Fibroblast of lung (primary cell): ENCODE measurements around the gene DPPA4. TPM values are rescaled to one million over a fixed set of nuclear protein-coding genes. Genes with fewer than 3 reads are reported as not detected.

ENCODE experiments used
- DNase-seq, 2 donors: peaks; one replicate each; pipeline versions ENCODE4 v3.0.0 to v3.0.0-alpha.2; 2010; ENCODE audit warnings: low read depth in 2 of 2
- H2AFZ ChIP-seq: 2 replicates; pipeline ENCODE4 v1.5.1; 2012; ENCODE audit warnings: low read length, control low read depth, inconsistent platforms
- H3K27ac ChIP-seq: 2 replicates; pipeline ENCODE4 v1.5.1; 2011; ENCODE audit warnings: low read length, control low read depth; ENCODE audit not compliant: insufficient read depth
- H3K27me3 ChIP-seq: 2 replicates; pipeline ENCODE4 v1.5.1; 2011; ENCODE audit warnings: mild to moderate bottlenecking, low read length; ENCODE audit not compliant: control insufficient read depth, insufficient read depth
- H3K36me3 ChIP-seq: 2 replicates; pipeline ENCODE4 v1.5.1; 2011; ENCODE audit warnings: low read length; ENCODE audit not compliant: control insufficient read depth, insufficient read depth
- H3K4me1 ChIP-seq: 2 replicates; pipeline ENCODE4 v1.5.1; 2011; ENCODE audit warnings: low read length; ENCODE audit not compliant: control insufficient read depth, insufficient read depth; ENCODE audit errors: extremely low read depth
- H3K4me2 ChIP-seq: 2 replicates; pipeline ENCODE4 v1.5.1; 2011; ENCODE audit warnings: low read length, control low read depth; ENCODE audit not compliant: insufficient read depth; ENCODE audit errors: extremely low read depth
- H3K4me3 ChIP-seq, 4 experiments: fragments of 200-600 bp in 1 of 4; sonication (generic) in 1 of 4; replicated peaks in 1 of 4; 2 replicates each; pipeline ENCODE4 v1.5.1; 2011 to 2016; ENCODE audit warnings: low read length in 4 of 4, low read depth in 3 of 4, mild to moderate bottlenecking in 3 of 4, control low read depth in 2 of 4, inconsistent platforms in 1 of 4, mixed read lengths in 1 of 4; ENCODE audit not compliant: insufficient read depth in 1 of 4; ENCODE audit errors: control extremely low read depth in 1 of 4
- H3K79me2 ChIP-seq: 2 replicates; pipeline ENCODE4 v1.5.1; 2012; ENCODE audit warnings: mild to moderate bottlenecking, low read length, inconsistent platforms; ENCODE audit not compliant: control insufficient read depth, insufficient read depth
- H3K9ac ChIP-seq: 2 replicates; pipeline ENCODE4 v1.5.1; 2011; ENCODE audit warnings: mild to moderate bottlenecking, low read length, control low read depth; ENCODE audit not compliant: insufficient read depth
- H3K9me3 ChIP-seq: 2 replicates; pipeline ENCODE4 v1.5.1; 2012; ENCODE audit warnings: low read depth, low read length; ENCODE audit not compliant: control insufficient read depth, insufficient read depth
- H4K20me1 ChIP-seq: 2 replicates; pipeline ENCODE4 v1.5.1; 2011; ENCODE audit warnings: low read length; ENCODE audit not compliant: control insufficient read depth, insufficient read depth; ENCODE audit errors: extremely low read depth
- EZH2 ChIP-seq: IDR thresholded peaks from 2 replicates; pipeline ENCODE4 v1.5.1; 2012; ENCODE audit warnings: low read length, control low read depth, mild to moderate bottlenecking; ENCODE audit errors: missing control alignments
- polyA plus RNA-seq, 2 donors: library from polyadenylated mRNA; depleted of rRNA in 1 of 2; stranded (reverse) in 1 of 2; unstranded in 1 of 2; fragments of >200 nt; gene quantifications; 2 replicates each; pipeline ENCODE4 v1.2.1, GENCODE V29; 2011 to 2012; ENCODE audit warnings: missing spikeins in 1 of 2
- total RNA-seq: library from RNA; depleted of rRNA; stranded (reverse); fragments of >200 nt; gene quantifications from 2 replicates; pipeline ENCODE4 v1.2.1, GENCODE V29; 2014
- TF ChIP-seq, protein P1 (sequence below), 2 donors: IDR thresholded peaks in 1 of 2; conservative IDR thresholded peaks in 1 of 2; 1 replicate in 1 of 2; 2 replicates in 1 of 2; pipeline ENCODE4 v1.5.1; 2011 to 2012; ENCODE audit warnings: low read length in 2 of 2, control low read depth in 1 of 2, inconsistent platforms in 1 of 2, low read depth in 1 of 2, mild to moderate bottlenecking in 1 of 2

Gene DPPA4
- total and polyA plus RNA-seq, 2 donors (not counting 1 experiment from before 2014, with no cell fraction given), result 0.02 TPM; not detected in 1

- Histone ChIP-seq H3K4me3 (no peak overlapping the region), H3K9ac (no peak overlapping the region), H4K20me1 (no peaks in the 10 kb centered on the region), H3K27me3 (no peaks in the 10 kb centered on the region), H2AFZ (no peak overlapping the region), H3K4me2 (no peak overlapping the region), H3K79me2 (no peaks in the 10 kb centered on the region), H3K9me3 (no peaks in the 10 kb centered on the region), H3K36me3 (no peaks in the 10 kb centered on the region), H3K4me1 (no peaks in the 10 kb centered on the region), H3K27ac (no peak overlapping the region)
- TF ChIP-seq, protein P1, sequence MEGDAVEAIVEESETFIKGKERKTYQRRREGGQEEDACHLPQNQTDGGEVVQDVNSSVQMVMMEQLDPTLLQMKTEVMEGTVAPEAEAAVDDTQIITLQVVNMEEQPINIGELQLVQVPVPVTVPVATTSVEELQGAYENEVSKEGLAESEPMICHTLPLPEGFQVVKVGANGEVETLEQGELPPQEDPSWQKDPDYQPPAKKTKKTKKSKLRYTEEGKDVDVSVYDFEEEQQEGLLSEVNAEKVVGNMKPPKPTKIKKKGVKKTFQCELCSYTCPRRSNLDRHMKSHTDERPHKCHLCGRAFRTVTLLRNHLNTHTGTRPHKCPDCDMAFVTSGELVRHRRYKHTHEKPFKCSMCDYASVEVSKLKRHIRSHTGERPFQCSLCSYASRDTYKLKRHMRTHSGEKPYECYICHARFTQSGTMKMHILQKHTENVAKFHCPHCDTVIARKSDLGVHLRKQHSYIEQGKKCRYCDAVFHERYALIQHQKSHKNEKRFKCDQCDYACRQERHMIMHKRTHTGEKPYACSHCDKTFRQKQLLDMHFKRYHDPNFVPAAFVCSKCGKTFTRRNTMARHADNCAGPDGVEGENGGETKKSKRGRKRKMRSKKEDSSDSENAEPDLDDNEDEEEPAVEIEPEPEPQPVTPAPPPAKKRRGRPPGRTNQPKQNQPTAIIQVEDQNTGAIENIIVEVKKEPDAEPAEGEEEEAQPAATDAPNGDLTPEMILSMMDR (conservative IDR thresholded peaks at IDR 0.05 in 1 of 2, IDR thresholded peaks at IDR 0.05 in 1 of 2; ENCODE audit: low read depth in 1 of 2, low read length in 2 of 2), result no peak
- TF ChIP-seq EZH2, result no peak
- DNase-seq, result no peak
Observed at GRCh38 chr3:109372639-109373038, 35.3 kb upstream of the DPPA4 start.

DNA sequence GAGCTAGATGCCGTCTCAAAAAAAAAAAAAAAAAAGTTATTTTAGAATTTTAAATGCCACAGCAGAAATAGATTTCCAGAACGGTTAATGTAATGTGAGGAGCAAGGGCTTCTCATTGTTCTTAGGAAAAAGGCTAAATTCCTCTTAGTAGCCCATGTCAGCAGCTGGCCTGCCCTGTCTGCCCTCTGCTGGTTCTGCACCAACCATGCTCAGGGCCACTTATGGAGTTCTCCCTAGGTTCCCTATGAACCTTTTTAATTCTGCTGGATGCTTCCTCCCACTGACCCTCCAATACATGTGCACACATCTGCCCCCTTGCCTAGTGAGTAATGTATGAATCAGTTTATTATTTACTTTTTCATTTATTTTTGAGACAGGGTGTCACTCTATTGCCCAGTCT, 32.2 kb upstream of the DPPA4 start:
- H3K79me2 ChIP-seq, result no peaks in the 10 kb centered on the region
- H3K36me3 ChIP-seq, result no peaks in the 10 kb centered on the region
- no peak for TF ChIP-seq EZH2
- TF ChIP-seq, protein P1 (conservative IDR thresholded peaks at IDR 0.05 in 1 of 2, IDR thresholded peaks at IDR 0.05 in 1 of 2; ENCODE audit: low read depth in 1 of 2, low read length in 2 of 2), result peak in 1 of 2 donors; percentile 21
- no peak for DNase-seq
- no peak overlapping the region for H3K4me2 ChIP-seq
- H3K4me3 ChIP-seq, result no peak overlapping the region
- no peak overlapping the region for H2AFZ ChIP-seq
- H4K20me1 ChIP-seq, result no peaks in the 10 kb centered on the region
- no peak overlapping the region for H3K27ac ChIP-seq
- no peak overlapping the region for H3K9ac ChIP-seq
- H3K4me1 ChIP-seq, result no peaks in the 10 kb centered on the region
- H3K27me3 ChIP-seq, result no peaks in the 10 kb centered on the region
- H3K9me3 ChIP-seq, result no peaks in the 10 kb centered on the region

DNA sequence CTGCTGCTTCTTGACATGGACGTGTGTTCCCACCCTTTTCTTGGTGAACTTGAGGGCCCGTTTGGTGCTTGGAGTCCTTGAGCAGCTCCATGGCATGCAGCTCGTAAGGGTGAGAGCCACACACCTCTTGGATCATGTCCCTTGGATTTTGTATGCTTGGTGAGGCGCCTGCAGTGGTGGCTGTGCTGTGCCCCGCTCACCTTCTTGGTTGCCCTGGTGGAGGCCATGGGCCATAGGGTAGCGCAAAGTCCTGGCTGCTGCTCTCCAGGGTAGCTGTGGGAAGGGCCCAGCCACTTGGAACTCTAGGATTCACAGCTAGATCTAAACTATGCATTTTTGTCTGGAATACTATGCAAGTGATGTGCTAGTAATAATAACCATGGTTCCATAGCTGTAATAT, 26.7 kb upstream of the DPPA4 start:
- Histone ChIP-seq H3K79me2 (no peaks in the 10 kb centered on the region), H4K20me1 (no peaks in the 10 kb centered on the region), H3K9ac (no peak overlapping the region), H3K27ac (no peak overlapping the region), H3K4me3 (no peak overlapping the region), H3K4me2 (no peak overlapping the region), H3K9me3 (no peaks in the 10 kb centered on the region), H3K27me3 (no peaks in the 10 kb centered on the region), H3K4me1 (no peaks in the 10 kb centered on the region), H3K36me3 (no peaks in the 10 kb centered on the region), H2AFZ (no peak overlapping the region)
- TF ChIP-seq, protein P1 (conservative IDR thresholded peaks at IDR 0.05 in 1 of 2, IDR thresholded peaks at IDR 0.05 in 1 of 2; ENCODE audit: low read depth in 1 of 2, low read length in 2 of 2), result no peak
- TF ChIP-seq EZH2, result no peak
- no peak for DNase-seq
